A673 (cell line): Measurements from ENCODE around the gene PRIMA1. TPM values are rescaled to one million over a fixed set of nuclear protein-coding genes. Genes with fewer than 3 reads are reported as not detected.

Experiments used
- BruUV-seq: library from RNA; stranded (reverse); fragments of 400-500 nt; replicated peaks from 2 replicates; lab custom pipeline; 2021; lab: Mats Ljungman, UMichigan
- CTCF ChIA-PET: fragments of 300-600 bp; sonication (Branson Sonifier 250); formaldehyde crosslinking; loops from one replicate; lab custom pipeline; 2022; ENCODE audit warnings: antibody characterized with exemption; lab: Charles Lee
- POLR2A ChIA-PET: fragments of 300-600 bp; sonication (Branson Sonifier 250); formaldehyde crosslinking; loops from one replicate; lab custom pipeline; 2022; ENCODE audit warnings: antibody characterized with exemption; ENCODE audit not compliant: low non-redundant PET; lab: Charles Lee
- DNase-seq: peaks from one replicate; pipeline ENCODE4 v3.0.0-alpha.2; 2015; ENCODE audit warnings: low spot score
- H3K27ac ChIP-seq: fragments of 200-600 bp; sonication (generic); 2 replicates; pipeline ENCODE4 v1.5.1; 2016; ENCODE audit warnings: mixed run types, low read depth, mild to moderate bottlenecking, mixed read lengths, antibody characterized with exemption, low read length; ENCODE audit not compliant: poor library complexity, severe bottlenecking
- H3K27me3 ChIP-seq: fragments of 200-600 bp; sonication (generic); replicated peaks from 2 replicates; pipeline ENCODE4 v1.6.1; 2017; ENCODE audit warnings: mixed run types, low read depth, mild to moderate bottlenecking, mixed read lengths, antibody characterized with exemption, low read length; ENCODE audit not compliant: insufficient read depth, poor library complexity
- H3K36me3 ChIP-seq: fragments of 200-600 bp; sonication (generic); 2 replicates; pipeline ENCODE4 v1.6.1; 2016; ENCODE audit warnings: mixed run types, mild to moderate bottlenecking, mixed read lengths, antibody characterized with exemption, low read length; ENCODE audit not compliant: insufficient read depth, poor library complexity, severe bottlenecking
- H3K4me1 ChIP-seq: fragments of 200-600 bp; sonication (generic); 2 replicates; pipeline ENCODE4 v1.6.1; 2017; ENCODE audit warnings: mixed run types, mild to moderate bottlenecking, mixed read lengths, antibody characterized with exemption, low read length; ENCODE audit not compliant: insufficient read depth, poor library complexity, severe bottlenecking
- H3K4me3 ChIP-seq: fragments of 200-600 bp; sonication (generic); 2 replicates; pipeline ENCODE4 v1.5.1; 2016; ENCODE audit warnings: low read depth, mixed run types, mild to moderate bottlenecking, mixed read lengths, low read length; ENCODE audit not compliant: poor library complexity, severe bottlenecking
- H3K9me3 ChIP-seq: fragments of 200-600 bp; sonication (generic); 2 replicates; pipeline ENCODE4 v1.6.1; 2016; ENCODE audit warnings: mixed run types, low read depth, mild to moderate bottlenecking, mixed read lengths, antibody characterized with exemption, low read length; ENCODE audit not compliant: poor library complexity, severe bottlenecking
- EZH2 ChIP-seq: fragments of 200-600 bp; sonication (generic); IDR thresholded peaks from 2 replicates; pipeline ENCODE4 v1.6.1; 2017; ENCODE audit warnings: borderline replicate concordance, low read depth, mild to moderate bottlenecking, mixed read lengths, antibody characterized with exemption, low read length; ENCODE audit not compliant: poor library complexity, severe bottlenecking
- intact Hi-C: fragments of 100-400 bp; cut with micrococcal nuclease; formaldehyde crosslinking; loops from one replicate; pipeline ENCODE4 v1.10.0; 2022; ENCODE audit not compliant: unreplicated experiment
- total RNA-seq: library from RNA; stranded (reverse); gene quantifications from 2 replicates; pipeline ENCODE4 v1.2.3, GENCODE V29; 2021
- TF ChIP-seq, protein P1 (sequence below): fragments of 300-800, 200-600 bp; sonication (generic); conservative IDR thresholded peaks from 2 replicates; pipeline ENCODE4 v1.5.1; 2017; ENCODE audit warnings: low read depth, mild to moderate bottlenecking, antibody characterized with exemption, low read length, moderate library complexity, mixed read lengths

Gene PRIMA1
- total RNA-seq, 1 experiment from 2014 or later, result 0.09 TPM

DNA sequence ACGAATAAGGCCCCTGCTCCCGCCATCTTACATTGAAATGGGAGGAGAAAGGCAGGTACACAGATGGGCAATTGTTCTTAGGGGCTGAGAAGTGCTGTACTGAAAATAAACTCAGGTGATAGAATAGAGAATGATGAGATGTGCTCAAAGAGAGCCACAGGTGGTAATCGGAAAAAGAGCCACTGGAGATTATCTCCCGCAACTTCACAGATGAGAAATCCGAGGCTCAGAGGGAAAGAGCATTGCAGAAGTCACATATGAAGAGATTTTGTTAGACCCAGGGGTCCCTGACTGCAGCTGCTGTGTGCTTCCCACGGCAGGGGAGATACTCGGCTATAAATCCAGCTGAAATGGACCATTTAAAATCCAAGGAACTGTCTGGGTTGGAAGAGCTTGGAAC lies 73.7 kb downstream of the PRIMA1 start:
- Histone ChIP-seq H3K9me3 (no peaks in the 10 kb centered on the region), H3K27ac (no peak overlapping the region), H3K36me3 (no peaks in the 10 kb centered on the region), H3K27me3 (peaks cover 3% of the 10 kb centered on the region), H3K4me3 (no peak overlapping the region), H3K4me1 (no peaks in the 10 kb centered on the region)
- no TSS peak for BruUV-seq
- ChIA-PET CTCF (no interaction called here), POLR2A (no interaction called here)
- no peak for TF ChIP-seq EZH2
- TF ChIP-seq, protein P1, sequence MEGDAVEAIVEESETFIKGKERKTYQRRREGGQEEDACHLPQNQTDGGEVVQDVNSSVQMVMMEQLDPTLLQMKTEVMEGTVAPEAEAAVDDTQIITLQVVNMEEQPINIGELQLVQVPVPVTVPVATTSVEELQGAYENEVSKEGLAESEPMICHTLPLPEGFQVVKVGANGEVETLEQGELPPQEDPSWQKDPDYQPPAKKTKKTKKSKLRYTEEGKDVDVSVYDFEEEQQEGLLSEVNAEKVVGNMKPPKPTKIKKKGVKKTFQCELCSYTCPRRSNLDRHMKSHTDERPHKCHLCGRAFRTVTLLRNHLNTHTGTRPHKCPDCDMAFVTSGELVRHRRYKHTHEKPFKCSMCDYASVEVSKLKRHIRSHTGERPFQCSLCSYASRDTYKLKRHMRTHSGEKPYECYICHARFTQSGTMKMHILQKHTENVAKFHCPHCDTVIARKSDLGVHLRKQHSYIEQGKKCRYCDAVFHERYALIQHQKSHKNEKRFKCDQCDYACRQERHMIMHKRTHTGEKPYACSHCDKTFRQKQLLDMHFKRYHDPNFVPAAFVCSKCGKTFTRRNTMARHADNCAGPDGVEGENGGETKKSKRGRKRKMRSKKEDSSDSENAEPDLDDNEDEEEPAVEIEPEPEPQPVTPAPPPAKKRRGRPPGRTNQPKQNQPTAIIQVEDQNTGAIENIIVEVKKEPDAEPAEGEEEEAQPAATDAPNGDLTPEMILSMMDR, result no peak
- DNase-seq, result no peak
- intact Hi-C loops, result no loop called here

DNA sequence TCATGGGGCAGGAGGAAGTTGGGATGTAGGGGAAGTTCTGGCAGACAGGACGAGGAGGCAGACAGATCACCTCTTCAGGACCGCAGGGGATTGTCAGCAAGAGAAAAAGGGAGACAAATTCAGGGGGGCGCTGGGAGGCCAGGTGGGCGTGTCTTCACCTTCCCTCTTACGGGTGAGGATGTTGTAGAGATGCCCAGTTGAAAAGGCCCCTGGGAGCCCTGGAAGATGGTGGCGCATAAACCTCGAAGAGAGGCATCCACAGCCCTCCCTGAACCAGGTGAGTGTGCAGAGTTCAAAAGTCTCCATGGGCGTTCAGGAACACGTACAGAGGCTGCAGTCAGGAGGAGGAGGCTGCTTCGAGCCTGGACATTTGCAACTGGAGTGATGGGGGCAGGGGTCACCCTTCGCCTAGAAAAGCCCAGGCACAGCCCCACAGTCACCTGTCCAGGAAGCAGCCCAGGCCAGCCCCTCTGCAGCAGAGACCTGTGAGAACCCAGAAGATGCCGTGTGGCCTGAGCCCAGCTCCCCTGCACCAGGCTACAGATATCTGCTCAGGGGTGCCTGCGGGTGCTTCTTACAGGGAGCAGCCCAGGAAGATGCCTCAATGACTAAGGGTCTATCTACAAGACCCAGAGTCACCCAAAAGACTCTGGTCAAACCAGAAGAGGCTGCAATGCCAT lies 74.4 kb downstream of the PRIMA1 start:
- POLR2A ChIA-PET, result no interaction called here
- DNase-seq, result no peak
- Histone ChIP-seq H3K27ac (no peak overlapping the region), H3K27me3 (peaks cover 3% of the 10 kb centered on the region), H3K4me1 (no peaks in the 10 kb centered on the region), H3K4me3 (no peak overlapping the region), H3K9me3 (no peaks in the 10 kb centered on the region), H3K36me3 (no peaks in the 10 kb centered on the region)
- BruUV-seq, result no TSS peak
- intact Hi-C loops, result no loop called here
- no peak for TF ChIP-seq EZH2
- TF ChIP-seq, protein P1, result no peak
- CTCF ChIA-PET, result no interaction called here

DNA sequence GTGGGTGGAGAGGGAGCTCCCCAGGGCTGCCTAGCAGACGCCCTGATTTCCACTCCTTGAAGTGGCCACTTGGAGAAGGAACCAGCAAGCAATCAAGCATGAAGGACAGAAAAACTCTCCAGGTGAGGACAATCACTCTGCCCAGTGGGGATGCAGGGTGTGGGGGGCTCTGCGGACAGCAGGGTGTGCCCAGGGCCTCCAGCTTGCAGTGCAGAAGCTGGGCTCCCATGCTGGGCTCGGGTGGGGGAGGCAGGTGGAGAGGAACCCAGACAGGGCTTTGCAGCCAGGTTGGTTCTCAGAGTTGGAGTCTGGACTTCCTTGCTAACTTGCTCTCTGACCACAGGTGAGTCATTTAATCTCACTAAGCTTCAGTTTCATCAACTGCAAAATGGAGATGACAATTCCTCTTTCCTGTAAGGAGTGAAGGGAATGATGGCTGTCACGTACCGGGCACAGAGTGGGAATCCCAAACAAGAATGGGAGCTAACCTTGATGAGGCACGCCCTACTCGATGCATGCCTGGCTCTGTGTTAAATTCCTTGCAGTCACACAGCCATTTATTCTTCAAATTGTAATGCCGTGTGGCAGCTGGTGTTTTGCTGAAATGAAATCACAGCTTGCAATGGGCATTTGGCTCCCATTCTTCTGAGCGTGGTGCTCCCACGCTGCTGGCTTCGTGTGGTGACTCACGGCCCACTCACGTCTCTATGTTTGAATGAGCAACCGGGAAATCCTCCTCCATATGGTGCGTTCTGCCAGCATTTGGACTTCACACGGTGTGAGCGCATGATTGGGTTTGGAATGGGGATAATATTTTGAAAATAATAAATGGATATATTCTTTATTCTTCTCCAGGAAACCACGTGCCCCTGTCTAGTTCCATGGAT lies 75.2 kb downstream of the PRIMA1 start:
- Histone ChIP-seq H3K4me3 (no peak overlapping the region), H3K27me3 (peaks cover 3% of the 10 kb centered on the region), H3K9me3 (no peaks in the 10 kb centered on the region), H3K4me1 (no peaks in the 10 kb centered on the region), H3K36me3 (no peaks in the 10 kb centered on the region), H3K27ac (no peak overlapping the region)
- CTCF ChIA-PET, result no interaction called here
- TF ChIP-seq, protein P1, result no peak
- no peak for TF ChIP-seq EZH2
- POLR2A ChIA-PET, result no interaction called here
- BruUV-seq, result no TSS peak
- intact Hi-C loops, result no loop called here
- DNase-seq, result no peak
